Kidney epithelial cell (primary cell): Measurements from ENCODE around the gene ZFAND3. TPM values are rescaled to one million over a fixed set of nuclear protein-coding genes. Genes with fewer than 3 reads are reported as not detected.
A peak's percentile ranks its signal among the peaks of the same experiment; 100 is the strongest.

Experiments used
- DNase-seq: peaks from one replicate; pipeline ENCODE4 v3.0.0-alpha.2; 2010; ENCODE audit warnings: low read depth
- H3K27me3 ChIP-seq: 2 replicates; pipeline ENCODE4 v1.6.0; 2011; ENCODE audit warnings: low read length; ENCODE audit not compliant: control insufficient read depth, insufficient read depth
- H3K36me3 ChIP-seq: 2 replicates; pipeline ENCODE4 v1.5.1; 2011; ENCODE audit warnings: low read length; ENCODE audit not compliant: control insufficient read depth, insufficient read depth
- H3K4me3 ChIP-seq: 2 replicates; pipeline ENCODE4 v1.5.1; 2011; ENCODE audit warnings: low read depth, mild to moderate bottlenecking, control low read depth, low read length
- CTCF ChIP-seq: IDR thresholded peaks from 2 replicates; pipeline ENCODE4 v1.5.1; 2011; ENCODE audit warnings: mild to moderate bottlenecking, moderate library complexity, low read length, control low read depth, inconsistent platforms; ENCODE audit not compliant: insufficient read depth, poor library complexity, severe bottlenecking
- total RNA-seq: library from RNA; depleted of rRNA; stranded (reverse); fragments of >200 nt; gene quantifications from 2 replicates; pipeline ENCODE4 v1.2.3, GENCODE V29; 2015

The ZFAND3 gene
- total RNA-seq, 1 donor from 2014 or later, result 49.4 TPM

- Histone ChIP-seq H3K4me3 (no peak overlapping the region), H3K36me3 (peaks cover 1% of the 10 kb centered on the region), H3K27me3 (no peaks in the 10 kb centered on the region)
- peak; percentile 41 for DNase-seq
- no peak for TF ChIP-seq CTCF
Observed at GRCh38 chr6:38131527-38131965, 312.0 kb downstream of the ZFAND3 start.

- H3K36me3 ChIP-seq, result peaks cover 1% of the 10 kb centered on the region
- no peak for TF ChIP-seq CTCF
- no peak overlapping the region for H3K4me3 ChIP-seq
- no peak for DNase-seq
- no peaks in the 10 kb centered on the region for H3K27me3 ChIP-seq
Observed at GRCh38 chr6:38133932-38134703, 314.6 kb downstream of the ZFAND3 start.

- DNase-seq, result no peak
- no peak overlapping the region for H3K4me3 ChIP-seq
- H3K36me3 ChIP-seq, result peaks cover 1% of the 10 kb centered on the region
- no peak for TF ChIP-seq CTCF
- H3K27me3 ChIP-seq, result no peaks in the 10 kb centered on the region
Observed at GRCh38 chr6:38134704-38135088, 315.2 kb downstream of the ZFAND3 start.

- Histone ChIP-seq H3K27me3 (no peaks in the 10 kb centered on the region), H3K4me3 (no peak overlapping the region), H3K36me3 (peaks cover 1% of the 10 kb centered on the region)
- no peak for DNase-seq
- no peak for TF ChIP-seq CTCF
Observed at GRCh38 chr6:38136547-38136946, 317.0 kb downstream of the ZFAND3 start.

- no peak for DNase-seq
- no peak overlapping the region for H3K4me3 ChIP-seq
- TF ChIP-seq CTCF, result no peak
- peaks cover 1% of the 10 kb centered on the region for H3K36me3 ChIP-seq
- no peaks in the 10 kb centered on the region for H3K27me3 ChIP-seq
Observed at GRCh38 chr6:38137608-38138265, 318.2 kb downstream of the ZFAND3 start.

- H3K36me3 ChIP-seq, result peaks cover 1% of the 10 kb centered on the region
- no peak for TF ChIP-seq CTCF
- no peak for DNase-seq
- no peak overlapping the region for H3K4me3 ChIP-seq
- no peaks in the 10 kb centered on the region for H3K27me3 ChIP-seq
Observed at GRCh38 chr6:38138374-38138773, 318.8 kb downstream of the ZFAND3 start.
